HepG2 (cell line): Measurements from ENCODE around the gene L1CAM. TPM values are rescaled to one million over a fixed set of nuclear protein-coding genes. Genes with fewer than 3 reads are reported as not detected.

Source experiments
- ARID4A ChIP-seq: sonication (generic); formaldehyde crosslinking; IDR thresholded peaks from 2 replicates; pipeline ENCODE4 v1.5.0; 2020; ENCODE audit warnings: mild to moderate bottlenecking, missing genetic modification reagents, borderline replicate concordance
- BRD4 ChIP-seq: sonication (generic); formaldehyde crosslinking; IDR thresholded peaks from 2 replicates; pipeline ENCODE4 v1.4.0; 2020; ENCODE audit warnings: missing genetic modification reagents
- CENPBD1 ChIP-seq: sonication (generic); formaldehyde crosslinking; IDR thresholded peaks from 2 replicates; pipeline ENCODE4 v1.8.0; 2022; ENCODE audit warnings: missing genetic modification reagents, low read depth, mild to moderate bottlenecking, borderline replicate concordance
- CSRNP2 ChIP-seq: sonication (generic); formaldehyde crosslinking; conservative IDR thresholded peaks from 2 replicates; pipeline ENCODE4 v1.8.0; 2022; ENCODE audit warnings: low read depth, missing genetic modification reagents
- HCFC1 ChIP-seq: fragments of 150-350 bp; IDR thresholded peaks from 2 replicates; pipeline ENCODE4 v1.6.1; 2014; ENCODE audit warnings: low read depth, low read length
- HIVEP1 ChIP-seq: sonication (generic); formaldehyde crosslinking; IDR thresholded peaks from 2 replicates; pipeline ENCODE4 v1.4.0; 2020; ENCODE audit warnings: mild to moderate bottlenecking, missing genetic modification reagents
- HNRNPK ChIP-seq: fragments of 200-400 bp; formaldehyde crosslinking; IDR thresholded peaks from 2 replicates; pipeline ENCODE4 v1.6.1; 2018; ENCODE audit warnings: low read length, low read depth, moderate library complexity, mild to moderate bottlenecking; ENCODE audit not compliant: poor library complexity, severe bottlenecking
- MAFG ChIP-seq: sonication (generic); formaldehyde crosslinking; IDR thresholded peaks from 2 replicates; pipeline ENCODE4 v1.5.1; 2020; ENCODE audit warnings: mild to moderate bottlenecking, missing genetic modification reagents
- RAD51 ChIP-seq: fragments of 450-650 bp; IDR thresholded peaks from 2 replicates; pipeline ENCODE4 v1.6.1; 2016; ENCODE audit warnings: borderline replicate concordance
- REL ChIP-seq: sonication (generic); formaldehyde crosslinking; conservative IDR thresholded peaks from 2 replicates; pipeline ENCODE4 v1.8.0; 2022; ENCODE audit warnings: mild to moderate bottlenecking, missing genetic modification reagents, moderate library complexity
- SIN3B ChIP-seq: fragments of 150-350 bp; IDR thresholded peaks from 2 replicates; pipeline ENCODE4 v1.6.1; 2014; ENCODE audit warnings: low read length
- ZNF441 ChIP-seq: sonication (generic); formaldehyde crosslinking; IDR thresholded peaks from 2 replicates; pipeline ENCODE4 v1.7.0; 2021; ENCODE audit warnings: missing genetic modification reagents, borderline replicate concordance
- ZNF687 ChIP-seq: sonication (generic); formaldehyde crosslinking; IDR thresholded peaks from 2 replicates; pipeline ENCODE4 v1.5.1; 2020; ENCODE audit warnings: mild to moderate bottlenecking, missing genetic modification reagents, moderate library complexity
- ZNF781 ChIP-seq: sonication (generic); formaldehyde crosslinking; IDR thresholded peaks from 2 replicates; pipeline ENCODE4 v1.5.1; 2020; ENCODE audit warnings: borderline replicate concordance, mild to moderate bottlenecking, missing genetic modification reagents; ENCODE audit errors: not compliant biosample characterization
- polyA plus RNA-seq, 8 experiments: library from polyadenylated mRNA; depleted of rRNA in 3 of 8; stranded (reverse) in 7 of 8; unstranded in 1 of 8; fragments of >200 nt; fragmentation: Illumina TruSeq in 4 of 8; extraction: Trizol in 4 of 8; gene quantifications; 2 replicates each; pipeline versions ENCODE4 v1.2.1 to v1.2.3, GENCODE V29; 2011 to 2016; ENCODE audit warnings: low read depth in 4 of 8, missing spikeins in 1 of 8, mixed read lengths in 1 of 8; ENCODE audit not compliant: insufficient read depth in 1 of 8
- total RNA-seq, 5 experiments: library from RNA; depleted of rRNA; stranded (reverse); fragments of >200 nt; fragmentation: Illumina TruSeq; extraction: Trizol; gene quantifications; 2 replicates each; pipeline ENCODE4 v1.2.3, GENCODE V29; 2016; ENCODE audit warnings: low read depth in 1 of 5

The L1CAM gene
- total and polyA plus RNA-seq, 2 of the 13 experiments (the other 11 are each of a cell fraction or from before 2014, with no cell fraction given), result 1.4 to 2.0 TPM

GRCh38 chrX:153875391-153876111, 10.4 kb downstream of the L1CAM start (continued):
- peak; percentile 95 for TF ChIP-seq ARID4A (CRISPR knock-in tag)
- TF ChIP-seq BRD4 (CRISPR knock-in tag), result peak; percentile 69; the same call in 1 of the 2 replicates
- no peak for TF ChIP-seq HCFC1
- TF ChIP-seq ZNF781 (CRISPR knock-in tag), result peak; percentile 100
- TF ChIP-seq CENPBD1 (CRISPR knock-in tag), result peak; percentile 97; the same call in 1 of the 2 replicates
- no peak for TF ChIP-seq HNRNPK
- TF ChIP-seq MAFG, result peak; percentile 73
- TF ChIP-seq HIVEP1 (CRISPR knock-in tag), result peak; percentile 91
- TF ChIP-seq RAD51, result no peak
- TF ChIP-seq CSRNP2, result peak; percentile 96
- TF ChIP-seq SIN3B, result no peak
- TF ChIP-seq REL, result peak; percentile 99
- TF ChIP-seq ZNF687, result peak; percentile 88
- peak; percentile 99 for TF ChIP-seq ZNF441 (CRISPR knock-in tag)
